Non-pigmented ciliary epithelial cell (primary cell): ENCODE measurements around the gene MAP3K12.
"Not testable (repeated sequence)": the region's sequence is repeated elsewhere in the genome, so short reads cannot be mapped to it uniquely, and the experiment has no call there.

ENCODE experiments used
- DNase-seq: peaks from one replicate; pipeline ENCODE4 v3.0.0-alpha.2; 2010; ENCODE audit warnings: low read depth

The MAP3K12 gene

DNA sequence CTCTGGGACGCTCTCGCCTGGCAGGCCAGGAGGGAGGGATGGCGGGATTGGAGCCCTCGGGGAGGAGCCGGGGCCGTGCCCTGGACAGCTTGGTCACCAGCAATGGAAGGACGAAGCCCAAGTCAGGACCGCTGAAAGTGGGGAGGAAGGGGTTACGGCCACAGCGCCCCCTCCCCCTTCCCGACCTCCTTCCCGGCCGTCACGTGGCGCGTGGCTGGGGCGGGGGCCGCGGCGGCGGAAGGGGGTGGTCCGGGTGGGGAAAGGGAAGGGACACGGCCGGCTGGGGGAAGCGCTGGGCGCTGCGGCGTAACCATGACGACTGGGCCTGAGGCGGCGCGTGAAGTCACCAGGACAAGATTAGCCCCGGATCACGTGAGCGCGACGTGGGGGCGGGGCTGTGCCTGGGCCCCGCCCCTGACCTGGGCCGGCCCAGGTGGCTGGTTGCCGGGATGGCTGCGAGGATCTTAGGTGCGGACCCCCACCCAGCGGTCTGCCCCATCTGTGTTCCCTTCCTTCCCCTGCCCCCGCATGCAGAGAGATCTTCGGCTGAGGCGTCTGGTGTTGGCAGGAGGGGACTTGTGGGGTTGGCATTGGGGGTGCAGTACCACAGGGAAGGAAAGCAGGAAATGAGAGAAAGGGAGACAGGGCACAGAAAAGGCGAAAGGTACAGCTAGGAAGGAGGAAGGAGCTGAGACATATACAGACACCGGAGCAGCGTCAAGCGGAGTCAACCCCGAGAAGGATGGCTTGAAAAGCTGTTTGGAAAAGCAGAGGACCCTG lies 6.2 kb downstream of the MAP3K12 start:
- DNase-seq, result no peak

DNA sequence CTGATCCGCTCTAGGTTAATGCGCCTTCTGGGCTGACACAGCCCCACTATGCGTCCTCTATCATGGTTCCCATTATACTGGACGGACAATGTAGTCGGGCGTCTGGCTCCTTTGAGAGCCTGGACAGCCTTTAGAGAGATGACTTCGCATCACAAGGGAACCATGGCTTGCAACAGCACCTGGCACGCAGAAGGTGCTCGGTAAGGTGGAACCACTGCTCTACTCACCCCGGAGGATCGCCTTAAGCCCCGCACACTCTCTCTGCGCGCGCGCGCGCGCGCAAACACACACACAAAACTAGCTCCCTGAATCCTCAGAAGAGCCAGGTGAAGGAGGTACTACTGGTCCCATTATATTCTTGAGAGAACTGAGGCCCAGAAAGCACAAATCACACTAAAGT lies 7.1 kb downstream of the MAP3K12 start:
- DNase-seq, result no peak

DNA sequence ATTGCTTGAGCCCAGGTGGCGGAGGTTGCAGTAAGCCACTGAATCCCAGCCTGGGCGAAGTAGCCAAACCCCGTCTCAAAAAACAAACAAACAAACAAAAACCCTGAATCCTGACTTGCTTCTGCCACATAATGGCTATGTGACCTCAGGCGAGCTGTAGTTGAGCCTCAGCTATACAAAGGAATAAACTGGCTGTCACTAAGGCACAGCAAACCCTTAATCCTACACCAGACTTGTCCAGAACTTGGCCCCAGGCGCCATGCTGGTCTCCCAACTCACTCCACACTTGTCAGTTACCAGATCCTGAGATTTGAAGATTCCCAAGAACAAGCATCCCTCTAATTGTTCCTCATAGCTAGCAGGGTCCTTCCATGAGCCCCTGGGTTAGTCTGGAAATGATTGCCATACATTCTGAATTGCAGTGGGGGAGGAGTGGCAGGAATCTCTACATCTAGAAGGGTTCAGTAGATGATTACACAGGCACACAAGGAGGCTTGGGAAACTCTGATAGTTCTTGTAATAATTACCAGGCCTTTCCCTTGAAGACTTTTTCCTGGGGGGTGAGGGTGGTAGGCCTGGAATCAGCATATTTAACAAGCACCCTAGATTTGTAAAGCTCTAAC lies 9.9 kb downstream of the MAP3K12 start:
- no peak for DNase-seq

DNA sequence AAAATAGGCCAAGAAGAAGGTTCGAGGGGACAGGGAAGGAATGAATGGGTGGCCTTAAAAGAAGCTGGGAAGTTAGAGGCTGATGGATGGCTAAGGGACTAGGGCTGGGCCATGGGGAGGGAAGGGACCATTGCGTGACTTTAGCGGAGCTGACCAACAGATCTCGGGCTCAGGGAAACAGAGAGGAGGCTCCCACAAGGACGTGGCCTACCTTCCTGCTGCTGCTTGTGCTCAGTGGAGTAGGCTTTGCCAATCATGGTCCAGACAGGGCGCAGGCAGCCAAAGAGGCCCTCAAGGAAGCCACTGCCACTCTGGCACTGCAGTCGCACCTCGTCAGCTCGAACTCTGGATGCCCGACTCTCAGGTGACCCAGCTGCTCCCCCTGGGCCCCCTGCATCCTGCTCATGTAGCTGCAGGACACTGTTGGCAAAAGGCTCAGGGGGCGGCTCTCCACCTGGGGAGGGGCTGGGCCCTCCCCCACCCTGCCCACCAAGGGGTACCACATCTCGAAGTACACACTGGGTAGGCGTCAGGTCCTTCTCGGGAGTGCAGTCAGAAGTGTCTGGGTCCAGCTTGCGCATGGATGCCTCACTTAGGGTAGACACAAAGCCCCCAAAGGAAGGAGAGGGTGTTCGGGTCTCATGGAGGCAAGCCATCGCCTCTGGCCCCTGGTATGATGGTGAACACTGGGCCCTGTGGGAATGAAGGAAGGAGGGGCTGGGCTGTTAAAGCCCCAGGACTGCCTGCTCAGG lies 12.3 kb downstream of the MAP3K12 start:
- no peak for DNase-seq

DNA sequence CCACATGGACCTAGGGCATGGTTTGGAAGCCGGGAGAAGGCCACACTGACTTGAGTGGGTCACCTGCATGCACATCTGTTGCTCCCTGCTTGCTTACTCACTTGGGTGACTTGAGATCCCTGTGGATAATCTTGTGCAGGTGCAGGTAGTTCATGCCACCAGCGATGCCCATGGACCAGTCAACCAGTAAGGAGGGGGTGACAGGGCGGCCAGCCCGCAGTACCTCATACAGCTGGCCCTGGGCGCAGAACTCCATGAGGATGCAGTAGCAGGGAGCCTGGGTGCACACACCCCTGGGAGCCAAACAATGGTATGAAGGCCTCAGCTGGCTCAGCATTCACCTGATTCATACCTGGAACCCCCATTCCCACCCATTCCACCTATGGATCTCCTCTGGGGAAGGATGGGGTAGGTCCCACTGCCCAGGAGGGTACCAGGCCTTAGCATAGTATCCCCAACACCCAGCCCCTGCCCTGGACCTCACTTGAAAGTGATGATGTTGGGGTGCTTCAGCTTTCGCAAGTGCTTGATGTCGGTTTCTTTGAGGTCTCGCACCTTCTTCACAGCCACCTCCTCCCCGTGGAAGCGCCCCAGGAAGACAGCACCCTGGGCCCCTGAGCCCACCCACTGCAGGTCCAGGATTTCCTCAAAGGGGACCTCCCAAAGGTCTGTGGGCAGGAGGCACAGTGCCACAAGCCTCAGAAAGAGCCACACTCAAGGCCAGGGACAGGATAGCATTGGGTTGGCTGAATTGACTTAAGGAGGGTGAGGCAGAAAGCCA lies 13.1 kb downstream of the MAP3K12 start:
- DNase-seq, result no peak

DNA sequence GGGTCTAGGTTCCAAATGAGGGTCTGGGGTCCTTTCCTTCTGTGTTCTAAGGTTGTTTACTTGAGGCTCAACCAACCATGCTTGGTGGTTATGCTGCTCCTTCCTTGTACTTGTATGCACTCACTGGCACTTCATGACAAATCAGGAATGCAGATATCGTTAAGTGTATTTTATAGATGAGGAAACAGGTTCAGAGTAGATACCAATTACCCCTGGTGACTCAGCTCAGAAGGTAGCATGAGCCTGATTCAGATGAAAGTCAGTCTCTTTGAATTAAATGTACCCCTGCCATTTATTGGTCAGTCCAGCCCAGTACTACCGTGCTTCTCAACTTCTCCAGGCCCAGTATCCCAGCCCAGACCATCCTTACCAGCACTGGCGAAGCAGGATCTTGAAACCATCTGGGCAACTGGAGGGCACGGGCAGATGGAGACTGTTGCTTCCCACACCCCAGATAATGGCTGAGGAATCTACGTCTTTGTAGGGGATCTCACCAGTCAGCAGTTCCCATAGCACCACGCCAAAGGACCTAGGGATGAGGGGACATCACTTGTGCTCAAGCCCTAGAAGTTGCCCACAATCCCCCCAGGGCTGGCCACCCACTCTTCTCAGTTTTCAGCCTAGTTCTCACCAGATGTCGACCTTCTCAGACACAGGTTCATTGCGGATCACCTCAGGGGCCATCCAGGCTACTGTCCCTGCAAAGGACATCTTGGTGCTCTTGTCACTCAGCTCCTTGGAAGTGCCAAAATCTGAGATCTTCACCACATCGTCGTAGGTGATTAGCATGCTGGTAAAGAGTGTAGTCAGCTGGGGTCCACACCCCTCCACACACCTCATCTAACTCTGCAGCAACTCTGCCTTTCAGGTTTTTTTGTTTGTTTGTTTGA lies 14.3 kb downstream of the MAP3K12 start:
- no peak for DNase-seq

DNA sequence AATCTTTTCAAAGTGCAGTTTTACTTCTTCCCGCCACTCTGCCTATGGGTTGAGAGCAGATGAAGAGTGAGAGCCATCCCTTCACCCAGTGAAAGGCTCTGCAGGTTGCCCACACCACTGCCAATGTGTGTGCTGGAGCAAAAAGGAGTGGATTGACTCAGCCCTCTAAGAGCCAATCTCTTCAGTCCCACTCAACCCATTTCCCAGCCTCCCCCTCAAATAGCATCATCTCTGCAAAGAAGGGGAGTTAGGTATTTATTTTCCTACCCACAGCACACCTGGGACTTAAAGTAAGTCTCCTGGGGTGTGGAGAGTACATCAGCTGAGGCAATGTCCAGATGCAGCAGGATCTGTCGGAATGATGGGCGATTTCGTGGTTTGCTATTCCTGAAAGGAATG lies 15.3 kb downstream of the MAP3K12 start:
- DNase-seq, result no peak

DNA sequence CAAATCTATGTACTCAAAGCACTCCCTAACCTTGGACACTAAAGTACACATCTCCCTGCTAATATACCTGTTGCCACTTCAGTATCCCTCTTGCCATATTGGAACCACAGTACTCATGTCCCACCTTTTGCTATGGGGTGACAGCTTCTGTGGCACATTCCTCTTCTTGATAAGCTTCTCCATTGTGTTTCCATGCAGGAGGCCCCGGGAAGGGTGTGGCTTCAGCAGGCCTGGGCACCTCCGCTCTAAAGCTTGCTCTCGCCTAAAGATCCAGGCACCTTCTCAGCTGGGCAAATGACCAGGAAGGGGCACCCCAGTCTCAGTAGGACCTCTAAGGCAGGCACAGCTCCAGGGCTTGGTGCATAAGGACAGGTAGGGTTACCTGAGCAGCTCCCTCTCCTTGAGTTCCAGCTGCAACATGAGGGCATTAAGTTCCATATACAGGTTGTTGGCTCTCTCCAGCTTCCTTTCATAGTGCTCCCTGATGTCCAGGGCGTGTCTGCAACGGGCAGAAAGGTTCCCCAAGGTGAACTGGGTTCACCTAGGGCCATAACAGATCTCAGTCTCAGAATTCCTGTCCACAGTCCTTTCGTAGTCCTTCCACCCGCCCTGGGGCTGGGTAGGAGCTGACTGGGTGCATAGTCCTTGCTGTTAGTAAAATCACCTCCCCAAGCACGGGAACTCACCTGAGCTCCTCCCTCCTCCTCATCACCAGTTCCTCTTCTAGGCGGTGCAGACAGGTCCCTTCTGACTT lies 15.9 kb downstream of the MAP3K12 start:
- DNase-seq, result no peak

DNA sequence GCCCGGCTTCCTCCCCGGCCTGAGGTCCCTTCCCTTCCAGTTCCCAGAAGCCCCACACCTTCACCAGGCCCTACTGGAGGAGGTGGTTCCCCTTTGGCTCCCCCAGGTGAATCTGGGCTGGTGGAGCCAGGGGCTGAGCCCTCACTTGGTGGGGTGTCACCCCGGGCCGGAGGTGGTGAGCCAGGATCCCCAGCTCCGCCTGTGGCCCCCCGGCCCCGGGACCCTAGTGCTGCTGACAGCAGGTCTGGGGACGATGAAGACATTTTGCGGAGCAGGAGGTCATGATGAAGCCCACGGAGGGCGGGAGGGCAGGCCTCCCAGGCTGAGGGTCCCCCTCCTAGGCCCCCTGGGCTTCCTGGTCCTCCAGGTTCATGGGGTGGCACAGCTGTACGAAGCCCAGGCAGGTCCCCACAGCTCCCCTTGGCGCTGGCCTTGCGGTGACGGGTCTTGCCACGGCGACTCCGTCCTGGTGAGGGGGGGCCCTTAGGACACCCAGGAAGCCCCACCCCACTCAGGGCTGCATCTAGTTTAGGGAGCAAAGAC lies 16.6 kb downstream of the MAP3K12 start:
- DNase-seq, result no peak

DNA sequence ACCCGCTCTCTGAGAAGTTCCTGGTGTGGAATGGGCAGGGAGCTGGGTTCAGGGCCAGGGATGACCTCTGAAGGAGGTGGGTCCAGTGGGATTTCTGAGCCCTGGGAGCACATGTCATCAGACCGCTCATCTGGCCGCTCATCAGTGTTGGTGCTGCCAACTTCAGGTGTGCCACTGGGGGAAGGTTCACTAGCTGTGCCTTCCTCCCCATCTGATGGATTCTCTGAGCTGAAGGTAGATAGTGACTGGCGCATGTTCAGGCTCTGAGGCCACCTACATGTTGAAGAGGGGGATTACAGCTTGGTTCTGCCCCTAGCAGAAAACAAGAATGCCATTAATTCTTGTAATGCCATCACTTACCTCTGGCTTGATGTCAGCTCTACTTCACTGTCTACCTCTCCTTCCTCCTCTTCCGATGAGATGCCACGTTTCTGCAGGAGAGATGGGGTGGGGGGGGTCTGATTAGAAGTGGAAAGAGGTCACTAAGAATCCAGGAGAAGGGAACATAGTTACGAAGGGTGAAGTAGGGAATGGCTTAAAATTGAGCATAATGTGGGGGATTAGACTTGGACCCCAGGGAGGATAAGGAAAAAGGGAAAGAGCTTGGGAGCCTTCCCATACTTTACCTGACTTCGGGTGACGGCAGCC lies 17.2 kb downstream of the MAP3K12 start:
- no peak for DNase-seq

DNA sequence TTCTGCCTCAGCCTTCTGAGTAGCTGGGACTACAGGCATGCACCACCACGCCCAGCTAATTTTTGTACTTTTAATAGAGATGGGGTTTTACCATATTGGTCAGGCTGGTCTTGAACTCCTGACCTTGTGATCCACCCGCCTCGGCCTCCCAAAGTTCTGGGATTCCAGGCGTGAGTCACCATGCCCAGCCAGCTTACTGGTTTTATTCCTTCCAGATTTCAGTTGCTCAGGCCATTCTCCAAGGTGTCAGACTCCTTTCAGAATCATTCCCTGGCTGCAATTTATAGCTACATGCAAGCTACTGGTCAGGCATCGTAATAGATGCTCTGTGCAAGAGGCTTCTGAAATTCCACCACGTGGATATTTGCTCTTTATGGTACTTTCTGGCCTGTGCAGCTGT lies 17.8 kb downstream of the MAP3K12 start:
- not testable (repeated sequence) for DNase-seq

DNA sequence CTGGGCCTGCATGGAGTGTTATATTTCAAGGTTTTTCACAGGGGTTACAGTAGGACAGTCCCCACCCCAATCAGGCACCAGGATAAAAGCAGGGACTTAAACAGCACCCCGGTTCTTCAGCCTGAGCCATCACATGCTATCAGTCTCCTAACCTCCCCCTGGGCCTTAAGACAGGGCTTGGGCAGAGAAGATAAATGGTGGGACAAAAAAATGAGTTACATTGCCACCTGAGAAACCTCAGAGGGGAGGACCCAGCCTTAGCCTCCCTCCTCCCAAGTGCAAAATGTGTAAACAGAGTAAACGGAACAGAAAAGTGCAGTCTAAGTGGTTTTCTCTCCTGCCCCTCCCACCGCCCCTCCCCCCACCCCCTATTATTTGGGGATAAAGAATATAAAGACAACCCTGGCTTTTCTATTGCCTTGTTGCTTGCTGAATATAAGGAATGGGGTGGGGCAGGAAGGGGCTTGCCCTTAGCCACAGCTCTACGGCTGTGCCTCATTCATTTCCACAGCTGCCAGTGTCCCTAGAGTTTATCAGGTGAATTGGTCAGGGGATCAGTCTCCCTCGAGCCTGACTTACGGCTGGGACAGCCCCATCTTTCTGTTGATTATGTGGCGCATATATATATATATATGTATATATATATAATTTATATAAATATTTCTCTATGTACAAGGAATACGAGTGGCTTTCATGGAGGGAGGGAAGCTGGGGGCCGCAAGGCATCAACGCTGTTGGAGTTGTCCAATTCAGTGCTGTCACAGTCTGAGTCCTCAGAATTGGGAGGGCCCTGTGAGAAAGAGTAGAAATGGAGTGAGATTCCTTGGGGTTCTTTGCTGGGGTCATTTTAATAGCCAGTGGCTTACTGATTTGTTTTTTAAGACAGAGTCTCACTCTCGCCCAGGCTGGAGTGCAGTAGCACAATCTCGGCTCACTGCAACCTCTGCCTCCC lies 18.5 kb downstream of the MAP3K12 start:
- DNase-seq, result no peak

DNA sequence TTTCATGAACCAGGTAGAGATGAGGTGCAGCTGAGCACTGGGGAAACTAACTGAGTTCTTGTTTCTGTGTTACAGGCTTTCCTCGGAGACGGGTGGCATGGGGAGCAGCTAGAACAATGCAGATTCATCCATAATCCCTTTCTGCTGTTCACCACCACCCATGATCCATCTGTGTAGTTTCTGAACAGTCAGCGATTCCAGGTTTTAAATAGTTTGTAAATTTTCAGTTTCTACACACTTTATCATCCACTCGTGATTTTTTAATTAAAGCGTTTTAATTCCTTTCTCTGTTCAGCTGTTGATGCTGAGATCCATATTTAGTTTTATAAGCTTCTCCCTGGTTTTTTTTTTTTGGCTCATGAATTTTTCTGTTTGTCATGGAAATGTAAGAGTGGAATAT lies 19.9 kb downstream of the MAP3K12 start:
- no peak for DNase-seq

DNA sequence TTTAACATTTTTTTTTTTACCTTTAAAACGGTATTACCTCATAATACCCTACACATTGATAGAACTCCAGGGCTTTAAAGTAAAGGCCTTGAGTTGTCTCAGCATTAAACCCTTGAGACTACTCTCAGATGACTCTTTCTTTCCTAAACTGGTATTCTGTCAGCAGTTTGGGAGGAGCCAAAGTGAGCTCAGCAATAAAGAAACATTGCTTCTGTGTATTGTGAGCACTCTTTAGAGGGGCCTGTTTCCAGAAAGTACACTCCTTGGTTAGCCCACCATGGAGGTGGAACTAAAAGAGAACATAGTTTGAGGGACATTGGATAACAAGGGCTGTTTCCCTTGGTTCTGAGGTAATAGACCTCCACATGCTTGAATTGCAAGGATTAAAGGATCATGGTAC lies 20.4 kb downstream of the MAP3K12 start:
- DNase-seq, result no peak

DNA sequence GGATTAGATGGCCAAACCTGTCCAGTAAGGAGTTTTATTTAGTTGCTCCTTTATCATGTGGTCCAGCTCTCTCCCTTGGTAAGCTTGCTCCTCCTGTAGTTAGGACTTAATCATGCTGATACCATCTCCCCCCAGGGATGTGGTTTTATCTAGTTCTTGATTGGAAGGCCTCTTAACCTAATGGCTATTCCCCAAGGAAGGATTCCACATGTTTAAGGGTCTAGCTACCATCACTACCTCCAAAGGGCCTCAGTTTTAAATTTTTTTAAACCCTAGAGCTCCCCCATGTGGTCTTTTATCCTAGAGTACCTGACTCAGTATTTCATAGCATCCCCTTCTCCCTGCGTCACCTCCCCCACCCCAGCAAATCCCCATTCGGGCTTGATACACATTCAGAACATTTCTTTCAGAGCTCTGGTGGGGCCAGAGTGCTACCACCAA lies 22.5 kb downstream of the MAP3K12 start:
- no peak for DNase-seq

DNA sequence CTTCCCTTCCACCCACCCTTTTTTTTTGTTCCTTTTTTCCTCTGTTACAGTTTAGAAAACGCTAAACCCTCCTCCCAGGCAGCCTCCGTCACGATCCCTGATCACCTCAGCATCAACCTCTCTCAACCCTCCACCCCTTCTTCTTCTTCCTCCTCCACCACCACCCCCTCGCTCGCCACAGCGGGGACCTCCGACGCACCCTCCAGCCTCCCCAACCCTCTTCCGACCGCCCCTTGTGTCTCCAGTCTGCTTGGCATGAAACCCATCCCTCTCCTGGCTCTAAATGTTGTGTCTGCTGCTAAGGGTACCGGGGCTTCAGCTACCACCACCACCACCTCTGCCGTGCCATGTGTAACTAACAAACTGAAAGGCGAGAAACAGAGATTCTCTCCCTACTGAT lies 24.4 kb downstream of the MAP3K12 start:
- DNase-seq, result no peak

DNA sequence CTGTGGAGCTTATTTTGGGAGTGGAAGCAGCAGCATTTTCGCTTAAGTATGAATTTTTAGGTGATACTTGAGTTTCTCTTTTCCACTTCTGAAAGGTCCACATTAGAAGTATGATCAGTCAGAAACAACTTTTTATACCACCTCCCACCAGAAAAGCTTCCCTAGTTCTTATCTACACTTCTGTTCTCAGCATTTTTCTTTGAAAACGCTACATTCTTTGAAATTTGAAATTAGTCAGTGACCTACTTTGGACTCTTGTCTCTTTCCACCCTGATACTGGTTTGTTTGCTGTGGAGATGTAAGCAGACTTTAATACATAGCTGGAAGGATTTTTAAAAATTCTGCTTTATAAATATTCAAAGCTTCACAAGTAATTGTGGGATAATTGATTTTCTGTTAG lies 25.2 kb downstream of the MAP3K12 start:
- DNase-seq, result no peak

DNA sequence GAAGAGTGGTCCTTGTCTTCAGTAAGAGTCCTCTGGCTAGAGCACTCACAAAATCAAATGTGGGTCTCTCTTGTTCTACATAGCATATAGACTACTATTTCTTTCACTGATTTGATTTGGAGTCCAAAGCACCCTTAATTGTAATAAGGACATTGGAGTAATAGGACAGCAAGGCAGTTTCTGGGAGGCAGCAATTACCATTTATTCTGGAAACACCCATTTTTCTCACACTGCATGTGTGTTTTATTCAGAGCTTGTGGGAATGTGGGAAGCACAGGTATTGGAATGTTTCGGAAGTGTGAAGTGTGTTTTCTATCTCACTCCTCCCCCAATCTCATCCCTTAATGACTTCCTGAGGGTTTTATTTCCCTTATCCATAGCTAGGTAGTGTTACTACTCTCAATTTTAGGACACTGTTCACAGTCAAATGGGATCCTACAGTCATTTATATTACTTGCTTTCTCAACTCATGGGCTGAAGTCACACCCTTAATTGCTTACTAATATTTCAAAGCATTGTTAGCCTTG lies 27.1 kb downstream of the MAP3K12 start:
- DNase-seq, result no peak
